Ascending aorta (tissue), 2 donors: ENCODE measurements around the gene CDK18. TPM values are rescaled to one million over a fixed set of nuclear protein-coding genes. Genes with fewer than 3 reads are reported as not detected.
A peak's percentile ranks its signal among the peaks of the same experiment; 100 is the strongest.
"Not testable (repeated sequence)": the region's sequence is repeated elsewhere in the genome, so short reads cannot be mapped to it uniquely, and the experiment has no call there.

Experiments used
- DNase-seq, 2 donors: peaks; one replicate each; pipeline ENCODE4 v3.0.0-alpha.2; 2019; ENCODE audit warnings: low spot score in 2 of 2
- H3K27ac ChIP-seq, 2 donors: fragments of 200-600 bp; sonication (generic); one replicate each; pipeline ENCODE4 v1.5.1; 2016 to 2017; ENCODE audit warnings: mild to moderate bottlenecking in 1 of 2
- H3K27me3 ChIP-seq: fragments of 200-600 bp; sonication (generic); one replicate; pipeline ENCODE4 v1.5.1; 2017
- H3K36me3 ChIP-seq, 2 donors: fragments of 200-600 bp; sonication (generic); one replicate each; pipeline ENCODE4 v1.5.1; 2016
- H3K4me1 ChIP-seq, 2 donors: fragments of 200-600 bp; sonication (generic); one replicate each; pipeline ENCODE4 v1.5.1; 2016 to 2017; ENCODE audit warnings: mild to moderate bottlenecking in 1 of 2
- H3K4me3 ChIP-seq, 2 donors: fragments of 200-600 bp; sonication (generic); one replicate each; pipeline ENCODE4 v1.5.1; 2016 to 2017; ENCODE audit warnings: mild to moderate bottlenecking in 1 of 2
- H3K9me3 ChIP-seq, 2 donors: fragments of 200-600 bp; sonication (generic); one replicate each; pipeline ENCODE4 v1.5.1; 2016
- CTCF ChIP-seq, 3 experiments: fragments of 200-600 bp in 2 of 3; fragments of 450-650 bp in 1 of 3; sonication (generic) in 2 of 3; IDR thresholded peaks; one replicate each; pipeline ENCODE4 v1.5.1; 2016 to 2019; ENCODE audit warnings: antibody characterized with exemption in 3 of 3, mild to moderate bottlenecking in 1 of 3, moderate library complexity in 1 of 3
- intact Hi-C: fragments of 100-400 bp; cut with DNase I; formaldehyde crosslinking; loops from one replicate; pipeline ENCODE4 v1.15.1; 2023
- total RNA-seq: library from RNA; depleted of rRNA; stranded (reverse); fragments of >200 nt; gene quantifications from one replicate; pipeline ENCODE4 v1.1.0, GENCODE V29; 2016

The CDK18 gene
- total RNA-seq, 1 donor from 2014 or later, result 70.0 TPM

- no peaks in the 10 kb centered on the region for H3K27me3 ChIP-seq
- no peak for TF ChIP-seq CTCF (IDR thresholded peaks at IDR 0.05)
- intact Hi-C loops, result no loop called here
These were observed 22.8 kb upstream of the CDK18 start for GRCh38 chr1:205481629-205482151.

GRCh38 chr1:205482587-205482986, 21.9 kb upstream of the CDK18 start:
- H3K9me3 ChIP-seq, H3K4me1 ChIP-seq, DNase-seq, H3K27me3 ChIP-seq, H3K27ac ChIP-seq, intact Hi-C loops, H3K36me3 ChIP-seq, H3K4me3 ChIP-seq: not testable (repeated sequence)

More at GRCh38 chr1:205481629-205482151, 22.8 kb upstream of the CDK18 start:
- no peaks in the 10 kb centered on the region for H3K9me3 ChIP-seq
- H3K36me3 ChIP-seq, result no peaks in the 10 kb centered on the region
- H3K4me1 ChIP-seq, result peaks cover 0 to 3% of the 10 kb centered on the region in 2 donors
- no peak overlapping the region for H3K27ac ChIP-seq
- DNase-seq, result no peak
- no peak overlapping the region for H3K4me3 ChIP-seq

- H3K4me1 ChIP-seq, result no peaks in the 10 kb centered on the region
- intact Hi-C loops, result no loop called here
- no peaks in the 10 kb centered on the region for H3K27me3 ChIP-seq
- no peak for DNase-seq
- no peak overlapping the region for H3K4me3 ChIP-seq
- H3K27ac ChIP-seq, result no peak overlapping the region
- no peaks in the 10 kb centered on the region for H3K9me3 ChIP-seq
- H3K36me3 ChIP-seq, result no peaks in the 10 kb centered on the region
- TF ChIP-seq CTCF (IDR thresholded peaks at IDR 0.05), result no peak
These were observed 21.1 kb upstream of the CDK18 start for GRCh38 chr1:205483372-205483771.

- Histone ChIP-seq H3K27me3 (no peaks in the 10 kb centered on the region), H3K4me3 (no peak overlapping the region), H3K9me3 (no peaks in the 10 kb centered on the region), H3K4me1 (no peaks in the 10 kb centered on the region), H3K27ac (no peak overlapping the region), H3K36me3 (no peaks in the 10 kb centered on the region)
- peak; percentile 84 to 95 (median 91) for TF ChIP-seq CTCF (IDR thresholded peaks at IDR 0.05)
- DNase-seq, result peak in 1 of 2 donors; percentile 70
- intact Hi-C loops, result loop anchor here (1.0 kb wide), 2 partner anchors 131 to 150 kb away; no protein-coding TSS in a partner anchor
These were observed 19.2 kb upstream of the CDK18 start for GRCh38 chr1:205484985-205485967.

GRCh38 chr1:205486258-205486657, 18.2 kb upstream of the CDK18 start:
- Histone ChIP-seq H3K27ac (no peak overlapping the region), H3K4me1 (no peaks in the 10 kb centered on the region), H3K27me3 (no peaks in the 10 kb centered on the region), H3K9me3 (no peaks in the 10 kb centered on the region), H3K36me3 (no peaks in the 10 kb centered on the region), H3K4me3 (no peak overlapping the region)
- no peak for TF ChIP-seq CTCF (IDR thresholded peaks at IDR 0.05)
- intact Hi-C loops, result no loop called here
- no peak for DNase-seq
